ENCODE measurements around the gene NR2F1-AS1. TPM values are rescaled to one million over a fixed set of nuclear protein-coding genes. Genes with fewer than 3 reads are reported as not detected.

Gene NR2F1-AS1
- total and polyA plus RNA-seq, 4 donors, result 2.0 to 4.0 (median 2.1) TPM

GRCh38 chr5:93411716-93412115 is 169.3 kb downstream of the NR2F1-AS1 start:
- DNase-seq (ENCODE audit: low spot score), result no peak
- no peak overlapping the region for H3K9ac ChIP-seq (ENCODE audit: low read depth in 1 of 2, low read length in 2 of 2)
- H3K27ac ChIP-seq (ENCODE audit: low read depth in 1 of 2, low read length in 2 of 2), result no peak overlapping the region
- no peaks in the 10 kb centered on the region for H3K4me1 ChIP-seq (ENCODE audit: control insufficient read depth in 4 of 4, insufficient read depth in 4 of 4, low read length in 3 of 4)
- TF ChIP-seq CTCF (IDR thresholded peaks at IDR 0.05; ENCODE audit: low read depth, low read length, missing input control) (no peak), RXRA (IDR thresholded peaks at IDR 0.05) (no peak), HNF4A (conservative IDR thresholded peaks at IDR 0.05) (no peak), SP1 (IDR thresholded peaks at IDR 0.05) (no peak), RAD21 (IDR thresholded peaks at IDR 0.05) (no peak), TAF1 (conservative IDR thresholded peaks at IDR 0.05) (no peak), MAX (IDR thresholded peaks at IDR 0.05) (no peak), HNF4G (IDR thresholded peaks at IDR 0.05) (no peak), ZBTB33 (IDR thresholded peaks at IDR 0.05) (no peak), ATF3 (IDR thresholded peaks at IDR 0.05) (no peak), FOXA2 (IDR thresholded peaks at IDR 0.05) (no peak), NR2F2 (IDR thresholded peaks at IDR 0.05) (no peak), EGR1 (IDR thresholded peaks at IDR 0.05; ENCODE audit: low read depth in 2 of 2) (no peak), YY1 (IDR thresholded peaks at IDR 0.05) (no peak), GABPA (IDR thresholded peaks at IDR 0.05 in 1 of 2, conservative IDR thresholded peaks at IDR 0.05 in 1 of 2) (no peak), FOXA1 (IDR thresholded peaks at IDR 0.05) (no peak), REST (IDR thresholded peaks at IDR 0.05) (no peak)
- no peak overlapping the region for H3K4me3 ChIP-seq (ENCODE audit: low read depth in 1 of 3, low read length in 3 of 3)
- no peaks in the 10 kb centered on the region for H3K27me3 ChIP-seq (ENCODE audit: control insufficient read depth in 4 of 4, insufficient read depth in 4 of 4, low read length in 3 of 4)
- H3K36me3 ChIP-seq (ENCODE audit: control insufficient read depth in 4 of 4, insufficient read depth in 3 of 4, low read depth in 1 of 4, low read length in 3 of 4), result no peaks in the 10 kb centered on the region
- no peaks in the 10 kb centered on the region for H3K9me3 ChIP-seq (ENCODE audit: control insufficient read depth in 4 of 4, low read length in 3 of 4)
- WGBS, result 77% methylated on average over 3 of the region's 3 CpGs

- DNase-seq (ENCODE audit: low spot score), result no peak
- no peak overlapping the region for H3K27ac ChIP-seq (ENCODE audit: low read depth in 1 of 2, low read length in 2 of 2)
- H3K9me3 ChIP-seq (ENCODE audit: control insufficient read depth in 4 of 4, low read length in 3 of 4), result no peaks in the 10 kb centered on the region
- H3K36me3 ChIP-seq (ENCODE audit: control insufficient read depth in 4 of 4, insufficient read depth in 3 of 4, low read depth in 1 of 4, low read length in 3 of 4), result no peaks in the 10 kb centered on the region
- H3K4me3 ChIP-seq (ENCODE audit: low read depth in 1 of 3, low read length in 3 of 3), result no peak overlapping the region
- no peaks in the 10 kb centered on the region for H3K27me3 ChIP-seq (ENCODE audit: control insufficient read depth in 4 of 4, insufficient read depth in 4 of 4, low read length in 3 of 4)
- H3K4me1 ChIP-seq (ENCODE audit: control insufficient read depth in 4 of 4, insufficient read depth in 4 of 4, low read length in 3 of 4), result no peaks in the 10 kb centered on the region
- H3K9ac ChIP-seq (ENCODE audit: low read depth in 1 of 2, low read length in 2 of 2), result no peak overlapping the region
- TF ChIP-seq RXRA (IDR thresholded peaks at IDR 0.05), result no peak
- no peak for TF ChIP-seq ATF3 (IDR thresholded peaks at IDR 0.05)
- TF ChIP-seq HNF4G (IDR thresholded peaks at IDR 0.05), result no peak
- no peak for TF ChIP-seq NR2F2 (IDR thresholded peaks at IDR 0.05)
- TF ChIP-seq GABPA (IDR thresholded peaks at IDR 0.05 in 1 of 2, conservative IDR thresholded peaks at IDR 0.05 in 1 of 2), result no peak
- TF ChIP-seq ZBTB33 (IDR thresholded peaks at IDR 0.05), result no peak
- no peak for TF ChIP-seq JUND (IDR thresholded peaks at IDR 0.05)
- TF ChIP-seq CTCF (IDR thresholded peaks at IDR 0.05; ENCODE audit: low read depth, low read length, missing input control), result no peak
- no peak for TF ChIP-seq HNF4A (conservative IDR thresholded peaks at IDR 0.05)
- no peak for TF ChIP-seq FOXA2 (IDR thresholded peaks at IDR 0.05)
- no peak for TF ChIP-seq MAX (IDR thresholded peaks at IDR 0.05)
- no peak for TF ChIP-seq SP1 (IDR thresholded peaks at IDR 0.05)
- no peak for TF ChIP-seq EGR1 (IDR thresholded peaks at IDR 0.05; ENCODE audit: low read depth in 2 of 2)
Observed at GRCh38 chr5:93409691-93410090, 171.3 kb downstream of the NR2F1-AS1 start.
